Stomach (tissue), 9 donors: ENCODE results near the gene CHST5. TPM values are rescaled to one million over a fixed set of nuclear protein-coding genes. Genes with fewer than 3 reads are reported as not detected.

Experiments used
- DNase-seq, 2 donors: peaks; one replicate each; pipeline versions ENCODE4 v3.0.0 to v3.0.0-alpha.2; 2013 to 2019
- H3K27ac ChIP-seq, 5 donors: fragments of 200-600 bp in 4 of 5; sonication (generic) in 4 of 5; one replicate each; pipeline ENCODE4 v1.5.1; 2013 to 2019; ENCODE audit warnings: mild to moderate bottlenecking in 1 of 5, moderate library complexity in 1 of 5
- H3K27me3 ChIP-seq, 3 donors: fragments of 200-600 bp; sonication (generic); one replicate each; pipeline ENCODE4 v1.5.1; 2017 to 2019; ENCODE audit warnings: mixed run types in 1 of 3
- H3K36me3 ChIP-seq, 4 donors: fragments of 200-600 bp; sonication (generic); 1 replicate in 3 of 4; 2 replicates in 1 of 4; pipeline ENCODE4 v1.5.1; 2016 to 2019
- H3K4me1 ChIP-seq, 4 donors: fragments of 200-600 bp; sonication (generic); one replicate each; pipeline ENCODE4 v1.5.1; 2016 to 2019
- H3K4me3 ChIP-seq, 4 donors: fragments of 200-600 bp; sonication (generic) in 3 of 4; one replicate each; pipeline ENCODE4 v1.5.1; 2016 to 2019; ENCODE audit warnings: mild to moderate bottlenecking in 1 of 4
- H3K9me3 ChIP-seq, 4 donors: fragments of 200-600 bp; sonication (generic); one replicate each; pipeline ENCODE4 v1.5.1; 2016 to 2019
- CTCF ChIP-seq, 7 experiments: fragments of 450-650 bp in 4 of 7; fragments of 200-600 bp in 3 of 7; sonication (generic) in 3 of 7; IDR thresholded peaks; one replicate each; pipeline ENCODE4 v1.5.1; 2016 to 2019; ENCODE audit warnings: antibody characterized with exemption in 7 of 7, control low read depth in 2 of 7, mild to moderate bottlenecking in 1 of 7
- EP300 ChIP-seq: sonication (generic); formaldehyde crosslinking; IDR thresholded peaks from one replicate; pipeline ENCODE4 v1.6.1; 2017; ENCODE audit warnings: antibody characterized with exemption
- POLR2A ChIP-seq, 4 donors: fragments of 450-650 bp; IDR thresholded peaks; one replicate each; pipeline ENCODE4 v1.6.1; 2016; ENCODE audit warnings: antibody characterized with exemption in 4 of 4, control low read depth in 2 of 4, mild to moderate bottlenecking in 1 of 4, moderate library complexity in 1 of 4
- POLR2AphosphoS5 ChIP-seq, 3 donors: sonication (generic); formaldehyde crosslinking; IDR thresholded peaks; one replicate each; pipeline ENCODE4 v1.6.1; 2016; ENCODE audit warnings: antibody characterized with exemption in 3 of 3
- WGBS, 5 donors: extraction: QIAGEN DNeasy Blood & Tissue Kit in 3 of 5; methylation state at CpG; one replicate each; pipeline versions ENCODE4 v1.1.5 to v1.1.7; 2013 to 2018; 5-methylcytosine and 5-hydroxymethylcytosine counted together
- intact Hi-C: fragments of 100-400 bp; cut with DNase I; formaldehyde crosslinking; loops from one replicate; pipeline ENCODE4 v1.15.1; 2023; ENCODE audit warnings: low total_unique reads
- polyA plus RNA-seq, 3 donors: library from polyadenylated mRNA; stranded (reverse); fragments of 200-250 nt; gene quantifications; one replicate each; pipeline ENCODE4 v1.2.3, GENCODE V29; 2013
- total RNA-seq, 5 donors: library from RNA; depleted of rRNA; stranded (reverse); fragments of >200 nt; gene quantifications; one replicate each; pipeline versions ENCODE4 v1.1.0 to v1.2.3, GENCODE V29; 2014 to 2016
- donor health status: healthy with polysubstance abuse.
- donor health status: Bipolar disorder and iron deficiency.
- donor health status: healthy.

CHST5 gene
- total and polyA plus RNA-seq, 8 donors = 0.05 to 23.2 (median 2.3) TPM; not detected in 3

- Histone ChIP-seq H3K9me3 (no peaks in the 10 kb centered on the region), H3K36me3 (peaks cover 4 to 34% (median 33%) of the 10 kb centered on the region in 4 donors), H3K27ac (peak within 1 kb of the TSS; percentile 77 to 88 (median 85)), H3K27me3 (no peaks in the 10 kb centered on the region), H3K4me3 (peak within 1 kb of the TSS; percentile 76 to 99 (median 90)), H3K4me1 (peaks cover 13 to 58% (median 51%) of the 10 kb centered on the region in 4 donors)
- intact Hi-C loops = no loop called here
- 0 to 1% (median 0%) methylated on average over 32 to 69 of the region's 69 CpGs for WGBS, 5 donors
- TF ChIP-seq POLR2AphosphoS5 (IDR thresholded peaks at IDR 0.05) (peak; percentile 47 to 93 (median 86)), POLR2A (IDR thresholded peaks at IDR 0.05) (no peak), CTCF (IDR thresholded peaks at IDR 0.05) (no peak), EP300 (no peak)
- DNase-seq = peak; percentile 86 to 96
These were observed 30.3 kb upstream of the CHST5 start, which contains the start of gene GABARAPL2 for GRCh38 chr16:75566040-75566757. Gene GABARAPL2, plus strand, starts transcription at chr16:75566379. Its CDS starts 108 bp downstream, at chr16:75566487.

- Histone ChIP-seq H3K4me1 (peaks cover 13 to 52% (median 45%) of the 10 kb centered on the region in 4 donors), H3K27me3 (no peaks in the 10 kb centered on the region), H3K9me3 (no peaks in the 10 kb centered on the region), H3K4me3 (peak overlapping the region; percentile 76 to 99 (median 90)), H3K36me3 (peaks cover 4 to 29% (median 28%) of the 10 kb centered on the region in 4 donors), H3K27ac (peak overlapping the region; percentile 77 to 88 (median 84))
- WGBS, 5 donors = 4 to 12% (median 11%) methylated on average over 15 of the region's 15 CpGs
- intact Hi-C loops = no loop called here
- no peak for DNase-seq
- TF ChIP-seq POLR2A (IDR thresholded peaks at IDR 0.05) (no peak), CTCF (IDR thresholded peaks at IDR 0.05) (no peak), EP300 (no peak), POLR2AphosphoS5 (IDR thresholded peaks at IDR 0.05) (no peak)
These were observed 29.7 kb upstream of the CHST5 start for GRCh38 chr16:75565640-75566039.

- 53 to 60% (median 56%) methylated on average over 10 of the region's 10 CpGs for WGBS, 5 donors
- peaks cover 15 to 22% (median 18%) of the 10 kb centered on the region in 4 donors for H3K4me1 ChIP-seq
- H3K27me3 ChIP-seq = no peaks in the 10 kb centered on the region
- no peak overlapping the region for H3K4me3 ChIP-seq
- no peak for TF ChIP-seq POLR2AphosphoS5 (IDR thresholded peaks at IDR 0.05)
- TF ChIP-seq POLR2A (IDR thresholded peaks at IDR 0.05) = no peak
- no peak for TF ChIP-seq EP300
- no peak for TF ChIP-seq CTCF (IDR thresholded peaks at IDR 0.05)
- no peaks in the 10 kb centered on the region for H3K9me3 ChIP-seq
- no peak overlapping the region for H3K27ac ChIP-seq
- peak in 1 of 2 donors; percentile 18 for DNase-seq
- H3K36me3 ChIP-seq = no peaks in the 10 kb centered on the region
- intact Hi-C loops = no loop called here
These were observed 23.9 kb upstream of the CHST5 start for GRCh38 chr16:75559564-75560372.

GRCh38 chr16:75558846-75559401 lies 23.0 kb upstream of the CHST5 start:
- TF ChIP-seq CTCF (IDR thresholded peaks at IDR 0.05) (no peak), EP300 (no peak), POLR2A (IDR thresholded peaks at IDR 0.05) (no peak)
- Histone ChIP-seq H3K4me1 (peaks cover 19 to 28% (median 20%) of the 10 kb centered on the region in 4 donors), H3K27me3 (no peaks in the 10 kb centered on the region), H3K4me3 (no peak overlapping the region), H3K9me3 (no peaks in the 10 kb centered on the region), H3K27ac (no peak overlapping the region), H3K36me3 (no peaks in the 10 kb centered on the region)
- DNase-seq = no peak
- WGBS, 5 donors = 56 to 77% (median 68%) methylated on average over 2 of the region's 2 CpGs
- intact Hi-C loops = no loop called here
